CD4-positive, alpha-beta memory T cell (primary cell): ENCODE data around the gene GRK5. TPM values are rescaled to one million over a fixed set of nuclear protein-coding genes. Genes with fewer than 3 reads are reported as not detected.

Experiments used
- CTCF ChIA-PET: fragments of 350-600 bp; sonication (Branson Sonifier 250); formaldehyde crosslinking; loops from one replicate; lab custom pipeline; 2021; ENCODE audit warnings: inconsistent platforms; ENCODE audit not compliant: partially characterized antibody; lab: Charles Lee
- POLR2A ChIA-PET: fragments of 350-600 bp; sonication (Branson Sonifier 250); formaldehyde crosslinking; loops from one replicate; lab custom pipeline; 2021; ENCODE audit not compliant: partially characterized antibody; lab: Charles Lee
- DNase-seq, 5 donors: peaks; one replicate each; pipeline versions ENCODE4 v3.0.0 to v3.0.0-alpha.2; 2020 to 2022; ENCODE audit warnings: mixed read lengths in 1 of 5
- H3K27ac ChIP-seq: one replicate; pipeline ENCODE4 v1.7.0; 2013; ENCODE audit warnings: low read depth, low read length
- H3K27me3 ChIP-seq: 2 replicates; pipeline ENCODE4 v1.7.0; 2013; ENCODE audit warnings: mild to moderate bottlenecking, low read length, moderate library complexity; ENCODE audit not compliant: insufficient read depth
- H3K36me3 ChIP-seq: 2 replicates; pipeline ENCODE4 v1.7.0; 2013; ENCODE audit warnings: mild to moderate bottlenecking, low read length, moderate library complexity; ENCODE audit not compliant: insufficient read depth
- H3K4me1 ChIP-seq: 2 replicates; pipeline ENCODE4 v1.7.0; 2013; ENCODE audit warnings: mild to moderate bottlenecking, low read length, moderate library complexity; ENCODE audit not compliant: insufficient read depth
- H3K4me3 ChIP-seq, 2 donors: one replicate each; pipeline ENCODE4 v1.7.0; 2013; ENCODE audit warnings: low read length in 2 of 2, mild to moderate bottlenecking in 1 of 2
- H3K9me3 ChIP-seq, 2 donors: one replicate each; pipeline ENCODE4 v1.7.0; 2013; ENCODE audit warnings: low read length in 2 of 2, control low read depth in 1 of 2; ENCODE audit not compliant: control insufficient read depth in 1 of 2
- H3K27ac Mint-ChIP-seq, 7 donors: one replicate each; pipeline ENCODE4 v1.8.0; 2020 to 2021; ENCODE audit warnings: mixed read lengths in 7 of 7, mild to moderate bottlenecking in 6 of 7, inconsistent platforms in 3 of 7, moderate library complexity in 3 of 7
- H3K27me3 Mint-ChIP-seq, 2 donors: one replicate each; pipeline ENCODE4 v1.8.0; 2020 to 2021; ENCODE audit warnings: mixed read lengths in 2 of 2
- H3K36me3 Mint-ChIP-seq, 2 donors: one replicate each; pipeline ENCODE4 v1.8.0; 2020 to 2021; ENCODE audit warnings: mixed read lengths in 2 of 2, inconsistent platforms in 1 of 2, mild to moderate bottlenecking in 1 of 2
- H3K4me1 Mint-ChIP-seq, 4 donors: one replicate each; pipeline ENCODE4 v1.8.0; 2020 to 2021; ENCODE audit warnings: mixed read lengths in 4 of 4, mild to moderate bottlenecking in 1 of 4
- H3K4me3 Mint-ChIP-seq, 8 donors: one replicate each; pipeline ENCODE4 v1.8.0; 2020 to 2021; ENCODE audit warnings: mixed read lengths in 8 of 8, mild to moderate bottlenecking in 7 of 8, moderate library complexity in 6 of 8, inconsistent platforms in 3 of 8
- H3K9me3 Mint-ChIP-seq, 8 donors: one replicate each; pipeline ENCODE4 v1.8.0; 2020 to 2021; ENCODE audit warnings: mixed read lengths in 8 of 8, mild to moderate bottlenecking in 5 of 8, inconsistent platforms in 3 of 8, moderate library complexity in 1 of 8
- intact Hi-C: fragments of 100-400 bp; cut with micrococcal nuclease; formaldehyde crosslinking; loops from one replicate; pipeline ENCODE4 v1.15.1; 2023
- polyA plus RNA-seq, 2 donors: library from polyadenylated mRNA; unstranded; fragments of 300-500 nt; fragmentation: Illumina TruSeq; gene quantifications; one replicate each; pipeline ENCODE4 v1.2.3, GENCODE V29; 2021
- total RNA-seq, 2 experiments: library from RNA; stranded (reverse); gene quantifications; one replicate each; pipeline ENCODE4 v1.2.3, GENCODE V29; 2021

The GRK5 gene
- total and polyA plus RNA-seq, 4 experiments from 2014 or later: 7.6 to 27.9 (median 18.6) TPM

- no peaks in the 10 kb centered on the region for H3K4me1 ChIP-seq
- no peak for DNase-seq
- H3K27me3 Mint-ChIP-seq: no peaks in the 10 kb centered on the region
- intact Hi-C loops: no loop called here
- no peak overlapping the region for H3K27ac Mint-ChIP-seq
- H3K4me3 ChIP-seq: no peak overlapping the region
- no peak overlapping the region for H3K27ac ChIP-seq
- H3K9me3 Mint-ChIP-seq: peaks cover 0 to 31% (median 15%) of the 10 kb centered on the region in 8 donors
- no peaks in the 10 kb centered on the region for H3K27me3 ChIP-seq
- POLR2A ChIA-PET: no interaction called here
- peaks cover 5 to 12% (median 9%) of the 10 kb centered on the region in 4 donors for H3K4me1 Mint-ChIP-seq
- H3K36me3 Mint-ChIP-seq: peaks cover 35 to 61% of the 10 kb centered on the region in 2 donors
- no peaks in the 10 kb centered on the region for H3K36me3 ChIP-seq
- no peaks in the 10 kb centered on the region for H3K9me3 ChIP-seq
- H3K4me3 Mint-ChIP-seq: no peak overlapping the region
- CTCF ChIA-PET: interaction anchor here (2.1 kb wide), 1 partner anchor 14 kb away, joined by 4 read pairs; no protein-coding TSS in a partner anchor
Observed at GRCh38 chr10:119349341-119349740, 142.0 kb downstream of the GRK5 start.

- H3K36me3 Mint-ChIP-seq: peaks cover 35 to 58% of the 10 kb centered on the region in 2 donors
Observed at GRCh38 chr10:119349937-119350501, 142.6 kb downstream of the GRK5 start.

GRCh38 chr10:119350502-119351097, 143.2 kb downstream of the GRK5 start:
- intact Hi-C loops: no loop called here
- H3K4me3 ChIP-seq: no peak overlapping the region
- no peak for DNase-seq
- H3K27ac ChIP-seq: no peak overlapping the region
- H3K9me3 Mint-ChIP-seq: peaks cover 0 to 32% (median 17%) of the 10 kb centered on the region in 8 donors
- peaks cover 0 to 5% (median under 1%) of the 10 kb centered on the region in 4 donors for H3K4me1 Mint-ChIP-seq
- H3K27me3 Mint-ChIP-seq: no peaks in the 10 kb centered on the region
- no peaks in the 10 kb centered on the region for H3K9me3 ChIP-seq
- no peaks in the 10 kb centered on the region for H3K4me1 ChIP-seq
- no peaks in the 10 kb centered on the region for H3K36me3 ChIP-seq
- CTCF ChIA-PET: interaction anchor here (2.1 kb wide), 1 partner anchor 13 kb away, joined by 4 read pairs; no protein-coding TSS in a partner anchor
- no peak overlapping the region for H3K4me3 Mint-ChIP-seq
- no peaks in the 10 kb centered on the region for H3K27me3 ChIP-seq
- H3K27ac Mint-ChIP-seq: no peak overlapping the region
- H3K36me3 Mint-ChIP-seq: peaks cover 33 to 55% of the 10 kb centered on the region in 2 donors
- POLR2A ChIA-PET: no interaction called here

More at GRCh38 chr10:119349937-119350501, 142.6 kb downstream of the GRK5 start:
- H3K27me3 ChIP-seq: no peaks in the 10 kb centered on the region
- DNase-seq: no peak
- CTCF ChIA-PET: interaction anchor here (2.1 kb wide), 1 partner anchor 14 kb away, joined by 4 read pairs; no protein-coding TSS in a partner anchor
- H3K4me3 ChIP-seq: no peak overlapping the region
- no peaks in the 10 kb centered on the region for H3K4me1 ChIP-seq
- intact Hi-C loops: no loop called here
- H3K27ac ChIP-seq: no peak overlapping the region
- H3K36me3 ChIP-seq: no peaks in the 10 kb centered on the region
- Mint-ChIP-seq H3K27me3 (no peaks in the 10 kb centered on the region), H3K27ac (no peak overlapping the region), H3K9me3 (peaks cover 0 to 31% (median 16%) of the 10 kb centered on the region in 8 donors), H3K4me3 (no peak overlapping the region), H3K4me1 (peaks cover 2 to 8% (median 6%) of the 10 kb centered on the region in 4 donors)
- POLR2A ChIA-PET: no interaction called here
- H3K9me3 ChIP-seq: no peaks in the 10 kb centered on the region

DNA sequence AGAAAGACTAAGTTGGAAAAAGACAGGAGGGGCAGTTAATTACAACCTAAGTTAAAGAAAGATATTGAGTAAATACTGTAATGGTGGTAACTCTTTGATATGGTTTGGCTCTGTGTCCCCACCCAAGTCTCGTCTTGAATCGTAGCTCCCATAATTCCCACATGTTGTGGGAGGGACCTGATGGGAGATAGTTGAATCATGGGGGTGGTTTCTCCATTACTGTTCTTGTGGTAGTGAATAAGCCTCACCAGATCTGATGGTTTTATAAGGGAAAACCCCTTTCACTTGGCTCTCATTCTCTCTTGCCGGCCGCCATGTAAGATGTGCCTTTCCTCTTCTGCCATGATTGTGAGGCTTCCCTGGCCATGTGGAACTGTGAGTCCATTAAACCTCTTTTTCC, 143.8 kb downstream of the GRK5 start:
- CTCF ChIA-PET: interaction anchor here (1.4 to 2.1 kb wide), 2 partner anchors 13 to 67 kb away, joined by 3 to 4 read pairs; no protein-coding TSS in a partner anchor
- Histone ChIP-seq H3K4me3 (no peak overlapping the region), H3K9me3 (peaks cover 0 to 5% of the 10 kb centered on the region in 2 donors), H3K36me3 (no peaks in the 10 kb centered on the region), H3K27me3 (no peaks in the 10 kb centered on the region), H3K27ac (no peak overlapping the region), H3K4me1 (no peaks in the 10 kb centered on the region)
- Mint-ChIP-seq H3K9me3 (peaks cover 0 to 38% (median 23%) of the 10 kb centered on the region in 8 donors), H3K4me3 (no peak overlapping the region), H3K36me3 (peaks cover 37 to 58% of the 10 kb centered on the region in 2 donors), H3K4me1 (peaks cover 0 to 5% (median 0%) of the 10 kb centered on the region in 4 donors), H3K27ac (no peak overlapping the region), H3K27me3 (no peaks in the 10 kb centered on the region)
- DNase-seq: no peak
- POLR2A ChIA-PET: no interaction called here
- intact Hi-C loops: no loop called here

- no peaks in the 10 kb centered on the region for H3K27me3 ChIP-seq
- ChIA-PET CTCF (interaction anchor here (1.4 kb wide), 1 partner anchor 66 kb away, joined by 3 read pairs; no protein-coding TSS in a partner anchor), POLR2A (no interaction called here)
- H3K36me3 ChIP-seq: no peaks in the 10 kb centered on the region
- intact Hi-C loops: no loop called here
- Mint-ChIP-seq H3K27me3 (no peaks in the 10 kb centered on the region), H3K36me3 (peaks cover 42 to 67% of the 10 kb centered on the region in 2 donors), H3K27ac (no peak overlapping the region), H3K4me3 (no peak overlapping the region), H3K4me1 (peaks cover 0 to 7% (median 0%) of the 10 kb centered on the region in 4 donors), H3K9me3 (peaks cover 0 to 44% (median 26%) of the 10 kb centered on the region in 8 donors)
- peaks cover 0 to 6% of the 10 kb centered on the region in 2 donors for H3K9me3 ChIP-seq
- H3K27ac ChIP-seq: no peak overlapping the region
- no peak overlapping the region for H3K4me3 ChIP-seq
- H3K4me1 ChIP-seq: no peaks in the 10 kb centered on the region
- DNase-seq: no peak
Observed at GRCh38 chr10:119352042-119352441, 144.7 kb downstream of the GRK5 start.

GRCh38 chr10:119352807-119353206, 145.4 kb downstream of the GRK5 start:
- Mint-ChIP-seq H3K27me3 (no peaks in the 10 kb centered on the region), H3K27ac (peak overlapping the region in 1 of 7 donors; percentile 36), H3K4me1 (peaks cover 0 to 4% (median 0%) of the 10 kb centered on the region in 4 donors), H3K36me3 (peaks cover 39 to 66% of the 10 kb centered on the region in 2 donors), H3K4me3 (no peak overlapping the region), H3K9me3 (peaks cover 0 to 44% (median 26%) of the 10 kb centered on the region in 8 donors)
- ChIA-PET CTCF (no interaction called here), POLR2A (no interaction called here)
- peaks cover 0 to 6% of the 10 kb centered on the region in 2 donors for H3K9me3 ChIP-seq
- no peak overlapping the region for H3K27ac ChIP-seq
- no peak for DNase-seq
- no peaks in the 10 kb centered on the region for H3K27me3 ChIP-seq
- no peak overlapping the region for H3K4me3 ChIP-seq
- intact Hi-C loops: no loop called here
- H3K36me3 ChIP-seq: no peaks in the 10 kb centered on the region
- H3K4me1 ChIP-seq: no peaks in the 10 kb centered on the region

- Mint-ChIP-seq H3K9me3 (peaks cover 0 to 44% (median 26%) of the 10 kb centered on the region in 8 donors), H3K27ac (peak overlapping the region in 1 of 7 donors; percentile 22), H3K4me3 (no peak overlapping the region), H3K27me3 (no peaks in the 10 kb centered on the region), H3K36me3 (peaks cover 33 to 61% of the 10 kb centered on the region in 2 donors), H3K4me1 (peaks cover 0 to 2% (median under 1%) of the 10 kb centered on the region in 4 donors)
- Histone ChIP-seq H3K27me3 (no peaks in the 10 kb centered on the region), H3K27ac (no peak overlapping the region), H3K4me3 (no peak overlapping the region), H3K9me3 (peaks cover 0 to 6% of the 10 kb centered on the region in 2 donors), H3K4me1 (no peaks in the 10 kb centered on the region), H3K36me3 (no peaks in the 10 kb centered on the region)
- CTCF ChIA-PET: no interaction called here
- intact Hi-C loops: no loop called here
- DNase-seq: no peak
- POLR2A ChIA-PET: no interaction called here
Observed at GRCh38 chr10:119353421-119353820, 146.1 kb downstream of the GRK5 start.
